AG09319 (cell line): ENCODE data around the gene POLE.
A peak's percentile ranks its signal among the peaks of the same experiment; 100 is the strongest.
"Not testable (repeated sequence)": the region's sequence is repeated elsewhere in the genome, so short reads cannot be mapped to it uniquely, and the experiment has no call there.

Experiments
- DNase-seq: peaks from one replicate; pipeline ENCODE4 v3.0.0-alpha.2; 2010; ENCODE audit warnings: low read depth; ENCODE audit errors: extremely low read depth
- TF ChIP-seq, protein P1 (sequence below): IDR thresholded peaks from 2 replicates; pipeline ENCODE4 v1.5.1; 2011; ENCODE audit warnings: low read depth, mild to moderate bottlenecking, inconsistent platforms, low read length, moderate library complexity

POLE gene

GRCh38 chr12:132602572-132603239 lies 84.4 kb downstream of the POLE start:
- DNase-seq, result no peak

GRCh38 chr12:132601171-132601883 lies 85.8 kb downstream of the POLE start:
- TF ChIP-seq, protein P1, sequence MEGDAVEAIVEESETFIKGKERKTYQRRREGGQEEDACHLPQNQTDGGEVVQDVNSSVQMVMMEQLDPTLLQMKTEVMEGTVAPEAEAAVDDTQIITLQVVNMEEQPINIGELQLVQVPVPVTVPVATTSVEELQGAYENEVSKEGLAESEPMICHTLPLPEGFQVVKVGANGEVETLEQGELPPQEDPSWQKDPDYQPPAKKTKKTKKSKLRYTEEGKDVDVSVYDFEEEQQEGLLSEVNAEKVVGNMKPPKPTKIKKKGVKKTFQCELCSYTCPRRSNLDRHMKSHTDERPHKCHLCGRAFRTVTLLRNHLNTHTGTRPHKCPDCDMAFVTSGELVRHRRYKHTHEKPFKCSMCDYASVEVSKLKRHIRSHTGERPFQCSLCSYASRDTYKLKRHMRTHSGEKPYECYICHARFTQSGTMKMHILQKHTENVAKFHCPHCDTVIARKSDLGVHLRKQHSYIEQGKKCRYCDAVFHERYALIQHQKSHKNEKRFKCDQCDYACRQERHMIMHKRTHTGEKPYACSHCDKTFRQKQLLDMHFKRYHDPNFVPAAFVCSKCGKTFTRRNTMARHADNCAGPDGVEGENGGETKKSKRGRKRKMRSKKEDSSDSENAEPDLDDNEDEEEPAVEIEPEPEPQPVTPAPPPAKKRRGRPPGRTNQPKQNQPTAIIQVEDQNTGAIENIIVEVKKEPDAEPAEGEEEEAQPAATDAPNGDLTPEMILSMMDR, result no peak
- DNase-seq, result no peak

More at GRCh38 chr12:132602572-132603239, 84.4 kb downstream of the POLE start:
- TF ChIP-seq, protein P1, result no peak

DNA sequence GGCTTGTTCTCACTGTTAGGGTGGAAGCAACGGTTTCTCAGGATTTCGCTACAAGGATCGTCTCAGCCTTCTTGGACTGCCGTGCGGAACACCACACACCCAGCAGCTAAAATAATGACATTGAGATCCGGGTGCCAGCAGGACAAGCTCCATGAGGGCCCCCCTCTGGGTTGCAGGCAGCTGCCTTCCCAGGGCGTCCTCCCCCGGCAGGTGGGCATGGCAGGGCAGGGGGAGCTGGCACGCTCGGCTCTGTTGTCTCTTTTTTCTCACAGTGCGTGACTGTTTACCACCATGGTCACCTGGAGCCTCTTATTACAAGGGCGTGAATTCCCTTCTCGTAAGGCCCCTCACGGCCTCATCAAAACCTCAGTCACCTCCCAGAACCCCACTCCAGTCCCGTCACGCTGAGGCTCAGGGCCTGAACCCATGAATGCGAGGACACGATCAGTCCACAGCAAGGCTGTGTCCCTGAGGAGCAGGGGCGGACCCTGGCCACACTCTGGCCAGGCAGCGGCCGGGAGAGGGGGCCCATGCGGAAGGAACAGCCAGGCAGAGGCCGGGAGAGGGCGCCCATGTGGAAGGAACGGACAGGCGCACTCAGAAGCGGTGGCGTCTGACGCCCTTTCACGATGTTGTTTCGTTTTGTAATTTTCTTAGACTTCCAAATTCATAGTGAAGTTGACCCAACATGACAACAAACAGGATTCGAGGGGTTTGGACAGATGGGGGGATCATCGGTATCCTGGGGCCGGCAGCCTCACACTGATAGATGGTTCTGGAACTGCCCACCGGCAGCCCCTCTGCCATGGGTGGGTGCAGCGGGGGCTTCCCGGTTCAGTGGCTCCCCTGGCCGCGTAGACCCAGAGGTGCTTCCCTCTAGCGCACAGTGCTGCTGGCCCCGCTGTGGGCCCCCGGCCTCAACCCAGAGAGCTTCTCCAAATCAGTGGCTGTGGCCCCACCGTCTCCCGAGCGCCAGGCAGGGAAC lies 86.8 kb downstream of the POLE start:
- TF ChIP-seq, protein P1, result peak; percentile 85
- no peak for DNase-seq

DNA sequence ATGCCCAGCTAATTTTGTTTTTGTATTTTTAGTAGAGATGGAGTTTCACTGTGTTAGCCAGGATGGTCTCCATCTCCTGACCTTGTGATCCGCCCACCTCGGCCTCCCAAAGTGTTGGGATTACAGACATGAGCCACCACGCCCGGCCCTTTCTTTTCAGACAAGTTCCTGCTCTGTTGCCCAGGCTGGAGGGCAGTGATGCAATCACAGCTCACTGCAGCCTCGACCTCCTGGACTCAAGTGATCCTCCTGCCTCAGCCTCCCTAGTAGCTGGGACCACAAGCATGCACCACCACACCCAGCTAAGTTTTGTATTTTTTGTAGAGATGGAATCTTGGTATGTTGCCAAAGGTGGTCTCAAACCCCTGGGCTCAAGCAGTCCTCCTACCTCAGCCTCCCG lies 87.6 kb downstream of the POLE start:
- not testable (repeated sequence) for DNase-seq

DNA sequence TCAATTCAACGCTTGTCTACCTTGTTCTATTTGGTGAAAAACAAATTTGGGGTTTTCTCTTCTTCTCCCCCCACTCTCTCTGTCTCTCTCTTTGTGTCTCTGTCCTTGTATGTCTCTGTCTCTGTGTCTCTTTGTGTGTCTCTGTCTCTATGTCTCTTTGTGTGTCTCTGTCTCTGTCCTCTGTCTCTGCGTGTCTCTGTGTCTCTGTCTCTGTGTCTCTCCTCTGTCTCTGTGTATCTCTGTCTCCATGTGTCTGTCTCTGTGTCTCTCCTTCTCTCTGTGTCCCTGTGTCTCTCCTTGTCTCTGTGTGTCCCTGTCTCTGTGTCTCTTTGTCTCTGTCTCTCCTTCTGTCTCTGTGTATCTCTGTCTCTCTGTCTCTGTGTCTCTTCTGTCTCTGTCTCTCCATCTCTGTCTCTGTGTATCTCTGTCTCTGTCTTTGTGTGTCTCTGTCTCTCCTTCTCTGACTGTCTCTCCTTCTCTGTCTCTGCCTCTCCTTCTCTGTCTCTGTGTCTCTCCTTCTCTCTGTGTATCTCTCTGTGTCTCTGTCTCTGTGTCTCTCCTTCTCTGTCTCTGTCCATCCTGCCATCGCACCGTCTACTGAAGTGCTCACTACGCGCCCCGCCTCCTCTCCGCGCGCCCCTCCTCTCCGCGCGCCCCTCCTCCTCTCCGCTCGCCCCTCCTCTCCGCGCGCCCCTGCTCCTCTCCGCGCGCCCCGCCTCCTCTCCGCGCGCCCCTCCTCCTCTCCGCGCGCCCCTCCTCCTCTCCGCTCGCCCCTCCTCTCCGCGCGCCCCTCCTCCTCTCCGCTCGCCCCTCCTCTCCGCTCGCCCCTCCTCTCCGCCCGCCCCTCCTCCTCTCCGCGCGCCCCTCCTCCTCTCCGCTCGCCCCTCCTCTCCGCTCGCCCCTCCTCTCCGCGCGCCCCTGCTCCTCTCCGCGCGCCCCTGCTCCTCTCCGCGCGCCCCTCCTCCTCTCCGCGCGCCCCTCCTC lies 89.5 kb downstream of the POLE start:
- TF ChIP-seq, protein P1, result no peak
- DNase-seq, result peak; percentile 35

GRCh38 chr12:132596016-132596415 lies 91.1 kb downstream of the POLE start:
- no peak for DNase-seq
- TF ChIP-seq, protein P1, result no peak

GRCh38 chr12:132595183-132595582 lies 92.0 kb downstream of the POLE start:
- TF ChIP-seq, protein P1, result no peak
- DNase-seq, result no peak
